Stimulated activated CD4-positive, alpha-beta T cell treated with anti-CD3 and anti-CD28 coated beads, TNF-alpha, amount 100 ng/mL, for 48 hours (primary cell): Measurements from ENCODE around the gene LYZL1.
"Not testable (repeated sequence)": the region's sequence is repeated elsewhere in the genome, so short reads cannot be mapped to it uniquely, and the experiment has no call there.

Source experiments
- DNase-seq, 3 donors: peaks; one replicate each; pipeline ENCODE4 v3.0.0-alpha.2; 2020; ENCODE audit warnings: low read depth in 3 of 3

Gene LYZL1

DNA sequence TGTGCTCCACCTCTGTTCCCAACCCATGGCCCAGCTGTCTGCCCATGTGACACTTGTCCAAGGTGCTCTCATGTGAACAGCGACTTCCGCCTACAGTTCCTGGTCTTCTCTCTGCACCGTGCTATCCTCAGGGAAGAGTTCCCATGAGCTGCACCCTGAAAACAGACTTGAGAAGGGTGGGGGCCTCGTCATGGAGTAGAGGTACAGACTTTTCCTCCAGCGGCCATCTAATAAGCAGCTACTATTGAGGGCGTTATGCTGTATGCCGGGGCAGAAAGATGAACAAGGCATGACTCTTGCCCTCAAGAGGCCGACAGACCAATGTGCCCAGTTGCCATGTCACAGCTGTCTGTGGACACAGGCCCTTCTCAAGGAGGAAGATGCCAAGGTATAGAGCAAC lies 25.4 kb upstream of the LYZL1 start:
- no peak for DNase-seq

DNA sequence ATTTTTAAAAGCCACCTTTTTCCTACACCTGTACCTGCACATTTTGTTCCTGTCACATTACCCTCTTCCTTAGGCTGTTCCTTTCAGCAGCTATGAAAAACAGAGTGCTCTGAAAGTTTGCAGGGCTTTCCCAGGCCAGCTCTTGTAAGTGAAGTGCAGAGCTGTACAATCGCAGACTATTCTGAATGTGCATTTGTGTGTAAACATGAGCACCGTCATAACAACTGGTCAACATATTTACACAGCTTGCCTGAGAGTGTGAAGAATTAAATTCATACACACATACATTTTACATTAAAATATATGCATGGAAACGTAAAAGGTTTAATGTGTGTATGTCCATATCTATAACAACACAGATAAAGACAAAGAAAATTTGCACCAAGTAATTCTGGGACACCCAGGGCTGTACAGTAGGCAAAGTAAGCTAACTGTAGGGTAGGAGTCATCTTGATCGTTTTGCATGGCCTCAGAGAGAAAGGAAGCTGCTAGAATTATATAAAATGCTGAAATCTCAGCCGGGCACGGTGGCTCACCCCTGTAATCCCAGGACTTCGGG lies 23.6 kb upstream of the LYZL1 start:
- DNase-seq: no peak

DNA sequence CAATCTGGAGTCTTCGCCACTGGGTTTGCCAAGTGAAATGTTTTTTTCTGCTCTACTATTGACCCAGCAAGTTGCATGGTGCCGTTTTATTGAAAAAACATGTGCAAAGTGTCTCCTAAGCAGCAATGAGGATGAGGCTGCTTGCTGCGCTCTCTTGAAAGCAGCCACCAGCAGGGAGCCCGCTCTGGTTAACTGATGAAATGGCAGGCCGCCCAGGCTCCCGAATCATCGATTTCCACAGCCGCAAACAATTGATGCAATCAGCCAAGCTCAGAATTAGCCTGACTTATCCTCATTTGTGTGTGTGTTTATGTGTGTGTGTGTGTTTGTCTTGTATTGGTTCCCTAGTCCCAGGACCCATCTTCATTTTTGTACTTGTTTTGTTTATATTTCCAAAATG lies 22.2 kb upstream of the LYZL1 start:
- DNase-seq: no peak

- no peak for DNase-seq
Measured at GRCh38 chr10:29268011-29268410, 20.9 kb upstream of the LYZL1 start.

DNA sequence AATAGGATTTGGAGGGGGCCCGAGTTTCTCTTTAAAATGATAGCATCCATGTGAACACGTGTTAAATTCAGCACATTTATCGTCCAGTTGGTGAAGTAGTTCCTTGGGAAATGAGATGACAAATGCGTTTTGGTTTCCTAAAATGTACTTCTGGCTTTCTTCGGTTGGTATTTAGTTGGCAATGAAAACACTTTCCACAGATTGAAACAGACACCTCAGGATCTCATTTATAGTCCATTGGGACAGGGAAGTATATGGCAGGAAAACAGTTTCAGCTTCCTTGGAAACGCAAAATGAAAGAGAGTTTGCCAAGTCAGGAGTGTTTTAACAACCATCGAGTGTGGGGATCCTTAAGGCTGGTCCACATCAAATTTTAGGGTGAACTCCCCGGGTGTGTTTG lies 19.4 kb upstream of the LYZL1 start:
- no peak for DNase-seq

GRCh38 chr10:29270883-29271282 lies 18.0 kb upstream of the LYZL1 start:
- DNase-seq: no peak

GRCh38 chr10:29271877-29272276 lies 17.0 kb upstream of the LYZL1 start:
- no peak for DNase-seq

DNA sequence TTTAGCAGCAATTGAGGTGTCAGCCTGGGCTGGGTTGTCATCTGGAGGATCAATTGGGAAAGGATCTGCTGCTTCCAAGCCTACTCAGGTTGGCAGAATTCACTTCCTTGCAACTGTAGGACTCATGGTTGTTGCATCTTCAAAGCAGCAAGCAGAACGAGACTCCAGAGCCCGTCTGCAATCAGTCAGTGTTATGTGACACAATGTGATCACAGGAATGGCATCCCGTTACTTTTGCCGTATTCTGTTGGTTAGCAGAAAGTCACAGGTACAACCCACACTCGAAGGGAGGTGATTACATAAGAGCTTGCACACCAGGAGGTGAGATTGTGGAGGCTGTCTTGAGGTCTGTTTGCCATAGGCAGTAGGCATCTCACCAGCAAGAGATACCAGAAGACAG lies 15.4 kb upstream of the LYZL1 start:
- no peak for DNase-seq

DNA sequence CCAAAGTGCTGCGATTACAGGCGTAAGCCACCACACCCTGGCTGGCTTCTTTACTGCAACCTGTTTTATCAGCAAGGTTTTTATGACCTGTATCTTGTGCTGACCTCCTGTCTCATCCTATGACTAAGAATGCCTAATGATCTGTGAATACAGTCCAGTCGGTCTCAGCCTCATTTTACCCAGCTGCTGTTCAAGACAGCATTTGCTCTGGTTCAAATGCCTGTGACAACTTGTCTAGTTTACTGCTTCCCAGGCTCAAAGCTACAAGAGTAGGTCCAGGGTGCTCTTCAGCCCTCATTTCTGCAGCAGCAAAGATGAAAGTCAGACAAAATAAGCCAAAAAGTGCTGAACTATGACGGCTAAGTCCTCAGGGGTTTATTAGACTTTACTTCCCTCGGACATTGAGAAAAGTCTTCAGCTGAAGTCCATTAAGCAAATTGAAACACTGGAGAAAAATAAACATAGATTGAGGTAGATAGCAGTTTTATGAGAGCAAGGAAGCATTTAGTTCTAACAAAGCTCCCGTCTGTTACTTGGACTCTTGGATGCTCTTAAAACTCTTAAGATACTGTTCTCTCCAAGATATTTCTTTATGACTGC lies 12.5 kb upstream of the LYZL1 start:
- no peak for DNase-seq

- no peak for DNase-seq
Measured at GRCh38 chr10:29277296-29277695, 11.6 kb upstream of the LYZL1 start.

DNA sequence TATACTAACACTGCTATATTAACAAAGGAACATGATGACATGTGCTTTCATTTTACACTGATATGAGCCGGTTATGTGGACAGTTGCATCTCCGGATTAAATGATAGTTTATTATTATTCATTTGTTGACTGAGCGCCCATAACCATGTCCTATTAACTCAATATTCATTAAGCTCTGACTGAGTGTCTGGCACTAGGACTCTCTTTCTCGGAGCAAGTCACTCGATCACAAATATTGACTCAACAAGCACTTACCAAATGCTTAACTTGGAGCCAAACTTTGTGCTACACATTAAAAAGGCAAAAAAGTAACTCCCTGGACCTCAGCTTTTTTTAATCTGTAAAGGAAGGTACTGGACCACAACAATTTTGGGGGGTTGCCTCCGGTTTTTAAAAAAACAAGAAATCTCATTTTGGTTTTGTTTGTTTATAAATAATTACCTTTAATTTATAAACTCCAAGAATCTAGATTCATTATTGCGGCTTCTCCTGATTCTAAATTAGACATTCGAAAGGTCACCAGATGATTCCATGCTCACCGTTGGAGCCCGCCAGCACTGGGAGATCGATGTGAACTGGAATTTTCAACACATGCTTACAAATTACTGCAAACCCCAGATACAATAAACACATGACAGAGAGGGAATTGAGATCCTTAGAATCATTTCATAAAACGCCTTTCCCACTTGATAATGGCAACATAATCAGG lies 8.9 kb upstream of the LYZL1 start:
- no peak for DNase-seq

DNA sequence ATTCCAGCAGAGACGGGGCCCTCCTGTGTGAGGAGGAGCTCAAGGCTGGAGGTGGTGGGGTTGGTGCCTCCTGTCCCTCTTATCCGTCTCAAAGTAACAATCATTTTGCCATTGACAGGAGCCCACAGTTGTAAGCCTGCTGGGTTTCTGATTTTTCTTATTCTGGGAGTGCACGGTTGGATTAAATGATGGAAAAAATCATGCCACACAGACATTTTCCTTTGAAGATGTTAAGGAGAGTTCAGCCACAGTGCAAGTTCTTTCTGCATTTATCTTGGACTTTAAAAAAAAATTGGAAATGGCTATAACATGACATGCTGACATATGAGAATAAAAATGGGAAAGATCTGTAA lies 8.4 kb upstream of the LYZL1 start:
- no peak for DNase-seq

- DNase-seq: no peak
Measured at GRCh38 chr10:29285624-29286051, 3.2 kb upstream of the LYZL1 start.

- DNase-seq: no peak
Measured at GRCh38 chr10:29287635-29288034, 1.2 kb upstream of the LYZL1 start.

DNA sequence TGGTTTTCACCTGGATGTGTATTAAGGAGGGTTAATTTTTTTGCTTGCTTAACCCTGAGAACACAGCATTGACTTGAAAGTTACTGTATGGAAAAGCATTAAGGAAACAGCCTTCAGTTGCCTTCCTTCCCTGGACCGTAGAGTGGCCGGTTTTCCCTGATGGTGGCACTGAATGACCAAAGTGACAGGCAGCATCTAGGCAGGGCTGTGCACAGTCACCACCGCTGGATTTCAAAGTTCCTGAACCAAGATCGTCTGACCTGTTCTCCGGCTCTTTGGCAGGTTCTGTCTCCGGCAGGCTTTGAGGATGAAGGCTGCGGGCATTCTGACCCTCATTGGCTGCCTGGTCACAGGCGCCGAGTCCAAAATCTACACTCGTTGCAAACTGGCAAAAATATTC lies 2.7 kb downstream of the LYZL1 start:
- DNase-seq: not testable (repeated sequence)

DNA sequence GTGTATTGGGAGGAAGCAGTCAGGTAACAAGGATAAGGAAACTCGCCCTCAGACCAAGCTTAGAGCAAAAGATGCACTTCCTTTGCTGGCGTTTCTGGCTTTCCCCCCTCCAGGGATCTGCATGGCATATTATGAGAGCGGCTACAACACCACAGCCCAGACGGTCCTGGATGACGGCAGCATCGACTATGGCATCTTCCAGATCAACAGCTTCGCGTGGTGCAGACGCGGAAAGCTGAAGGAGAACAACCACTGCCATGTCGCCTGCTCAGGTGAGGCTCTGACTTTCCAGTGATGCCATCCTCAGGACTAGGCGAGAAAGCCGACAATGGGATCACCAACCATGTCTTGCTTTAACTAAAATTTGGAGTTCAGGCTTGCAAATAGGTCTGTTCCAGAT lies 3.5 kb downstream of the LYZL1 start:
- DNase-seq: not testable (repeated sequence)

DNA sequence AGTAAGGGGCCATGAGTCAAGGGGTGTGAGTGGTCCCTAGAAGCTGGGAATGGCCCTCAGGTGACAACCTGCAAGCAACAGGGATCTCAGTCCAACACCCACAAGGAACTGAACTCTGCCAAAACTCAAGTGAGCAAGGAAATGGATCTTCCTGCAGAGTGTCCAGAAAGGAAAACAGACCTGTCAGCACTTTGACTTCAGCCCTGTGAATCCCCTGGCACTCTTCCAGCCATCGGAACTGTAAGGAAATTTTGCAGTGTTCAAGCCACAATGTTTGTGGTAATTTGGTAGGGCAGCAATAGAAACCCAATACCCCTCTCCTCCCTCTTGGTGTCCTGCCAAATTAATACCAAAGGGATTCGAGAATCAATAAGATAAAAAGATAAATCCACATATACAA lies 6.9 kb downstream of the LYZL1 start:
- no peak for DNase-seq

DNA sequence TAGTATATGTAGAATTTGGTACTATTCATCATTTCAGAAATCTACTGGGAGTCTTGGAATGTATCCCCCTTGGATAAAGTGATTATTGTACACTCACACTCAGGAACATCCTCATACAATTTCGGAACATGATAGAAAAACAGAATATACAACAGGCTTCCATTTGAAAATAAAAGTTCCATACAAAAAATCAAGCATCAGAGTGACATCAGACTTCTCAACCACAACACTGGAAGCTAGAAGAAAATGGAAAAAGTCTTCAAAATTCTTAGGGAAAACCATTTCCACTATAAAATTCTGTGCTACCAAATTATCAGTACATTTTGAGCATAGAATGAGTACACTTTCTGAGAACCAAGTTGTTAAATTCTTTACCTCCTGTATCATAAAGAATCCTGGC lies 8.8 kb downstream of the LYZL1 start:
- DNase-seq: no peak

DNA sequence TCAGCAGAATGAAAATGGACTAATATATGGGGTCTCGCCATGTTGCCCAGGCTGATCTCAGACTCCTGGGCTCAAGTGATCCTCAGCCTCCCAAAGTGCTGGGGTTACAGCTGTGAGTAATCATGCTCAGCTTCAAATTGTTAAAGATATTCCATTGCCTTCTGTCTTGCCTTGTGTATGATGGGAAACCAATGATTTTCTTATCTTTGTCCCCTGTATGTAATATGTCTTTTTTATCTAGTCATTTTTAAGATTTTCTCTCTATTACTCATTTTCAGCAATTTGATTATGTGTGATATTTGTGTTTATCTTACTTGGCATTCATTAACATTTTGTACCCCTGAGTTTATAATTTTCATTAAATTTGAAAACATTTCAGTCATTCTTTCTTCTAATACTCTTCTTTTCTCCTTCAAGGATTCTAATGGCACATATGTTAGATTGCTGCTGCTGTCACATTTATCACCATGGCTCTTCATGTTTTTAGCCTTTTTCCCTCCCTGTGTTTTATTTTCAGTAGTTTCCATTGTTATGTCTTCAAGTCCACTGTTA lies 12.6 kb downstream of the LYZL1 start:
- DNase-seq: no peak

- DNase-seq: no peak
Measured at GRCh38 chr10:29302499-29302898, 13.6 kb downstream of the LYZL1 start.

DNA sequence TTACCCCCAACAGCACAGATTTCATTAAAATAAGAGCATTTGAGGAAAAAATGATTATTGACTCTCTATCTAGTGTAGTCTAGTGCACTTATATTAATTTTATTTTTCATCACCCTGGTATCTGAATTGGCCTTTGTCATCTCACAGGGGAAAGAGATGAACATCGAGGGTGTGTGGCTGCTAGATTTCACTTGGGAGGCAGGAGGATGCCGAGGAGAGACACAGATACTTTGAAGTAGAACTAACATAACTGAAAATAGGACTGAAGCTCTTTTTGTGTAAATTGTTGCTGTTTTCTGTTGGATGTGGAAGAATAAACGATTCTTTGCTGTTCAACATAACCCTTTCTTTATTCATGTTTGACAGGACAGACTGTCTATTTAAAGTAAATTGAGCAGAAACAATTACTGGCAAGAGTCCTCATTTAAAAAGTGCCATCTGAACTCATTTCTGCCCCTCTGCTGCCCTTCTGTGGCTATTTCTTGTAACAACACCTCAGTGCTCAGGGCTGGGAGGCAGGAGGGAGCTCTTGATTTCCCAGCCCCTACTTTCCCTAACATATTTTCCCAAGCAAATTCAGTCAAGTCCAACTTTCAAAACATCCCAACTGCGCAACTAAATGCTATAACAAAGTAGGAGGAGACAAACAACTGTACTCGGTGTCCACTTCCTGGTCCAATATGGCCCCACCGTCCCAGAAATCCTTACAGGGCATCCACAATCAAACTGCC lies 15.6 kb downstream of the LYZL1 start:
- peak; percentile 5 to 19 (median 12) for DNase-seq

DNA sequence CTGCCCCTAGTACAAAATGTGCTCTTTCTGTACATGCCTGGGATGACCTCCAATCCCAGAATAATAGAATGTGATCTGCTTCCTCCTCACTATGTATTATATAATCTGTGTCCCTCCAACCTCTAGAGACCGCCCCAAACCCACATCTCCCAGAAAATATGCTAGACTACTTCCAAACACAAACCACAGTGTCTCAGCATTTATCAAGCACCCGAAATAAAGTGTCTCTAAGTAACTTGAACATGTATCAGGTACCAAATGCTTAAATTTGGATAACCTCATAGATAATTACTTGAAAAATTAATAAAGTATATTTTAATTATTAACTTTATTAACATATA lies 16.1 kb downstream of the LYZL1 start:
- DNase-seq: no peak

GRCh38 chr10:29306688-29307087 lies 17.8 kb downstream of the LYZL1 start:
- no peak for DNase-seq
